Mesendoderm (in vitro differentiated cells): Measurements from ENCODE around the gene XXYLT1.
A peak's percentile ranks its signal among the peaks of the same experiment; 100 is the strongest.

Experiments
- DNase-seq: peaks from one replicate; pipeline ENCODE4 v3.0.0; 2013
- H2AK5ac ChIP-seq: 2 replicates; pipeline ENCODE4 v1.6.1; 2013; ENCODE audit warnings: low read length, inconsistent platforms
- H2BK120ac ChIP-seq: 2 replicates; pipeline ENCODE4 v1.6.1; 2013; ENCODE audit warnings: low read depth, mild to moderate bottlenecking, low read length, moderate library complexity, mixed read lengths
- H2BK15ac ChIP-seq: replicated peaks from 2 replicates; pipeline ENCODE4 v1.6.1; 2013; ENCODE audit warnings: low read depth, mild to moderate bottlenecking, moderate library complexity
- H2BK5ac ChIP-seq: 2 replicates; pipeline ENCODE4 v1.6.1; 2013; ENCODE audit warnings: low read length, inconsistent platforms
- H3K18ac ChIP-seq: 2 replicates; pipeline ENCODE4 v1.6.1; 2013; ENCODE audit warnings: mild to moderate bottlenecking, low read length, mixed read lengths
- H3K23ac ChIP-seq: one replicate; pipeline ENCODE4 v1.6.1; 2013; ENCODE audit warnings: low read length
- H3K27ac ChIP-seq: 2 replicates; pipeline ENCODE4 v1.5.1; 2013; ENCODE audit warnings: low read depth, mild to moderate bottlenecking, inconsistent platforms, low read length, moderate library complexity
- H3K27me3 ChIP-seq: 2 replicates; pipeline ENCODE4 v1.6.1; 2013; ENCODE audit warnings: low read length, control low read depth, mild to moderate bottlenecking, inconsistent platforms; ENCODE audit not compliant: insufficient read depth, poor library complexity
- H3K36me3 ChIP-seq: 2 replicates; pipeline ENCODE4 v1.6.1; 2013; ENCODE audit warnings: low read length, inconsistent platforms; ENCODE audit not compliant: control insufficient read depth, insufficient read depth
- H3K4ac ChIP-seq: one replicate; pipeline ENCODE4 v1.6.1; 2013; ENCODE audit warnings: low read depth, mild to moderate bottlenecking, low read length, moderate library complexity
- H3K4me1 ChIP-seq: 2 replicates; pipeline ENCODE4 v1.6.1; 2013; ENCODE audit warnings: low read depth, low read length, inconsistent platforms; ENCODE audit not compliant: control insufficient read depth
- H3K4me2 ChIP-seq: 2 replicates; pipeline ENCODE4 v1.6.1; 2013; ENCODE audit warnings: low read length
- H3K4me3 ChIP-seq: 2 replicates; pipeline ENCODE4 v1.5.1; 2013; ENCODE audit warnings: mild to moderate bottlenecking, low read length
- H3K56ac ChIP-seq: one replicate; pipeline ENCODE4 v1.6.1; 2013; ENCODE audit warnings: low read length
- H3K79me1 ChIP-seq: 2 replicates; pipeline ENCODE4 v1.6.1; 2013; ENCODE audit warnings: low read length, inconsistent platforms
- H3K79me2 ChIP-seq: 2 replicates; pipeline ENCODE4 v1.6.1; 2013; ENCODE audit warnings: mild to moderate bottlenecking, low read length; ENCODE audit not compliant: control insufficient read depth, insufficient read depth
- H3K9ac ChIP-seq: 2 replicates; pipeline ENCODE4 v1.6.1; 2013; ENCODE audit warnings: low read length, inconsistent platforms
- H4K5ac ChIP-seq: one replicate; pipeline ENCODE4 v1.6.1; 2013; ENCODE audit warnings: low read length
- H4K8ac ChIP-seq: one replicate; pipeline ENCODE4 v1.6.1; 2013; ENCODE audit warnings: low read depth, mild to moderate bottlenecking, control low read depth, low read length, moderate library complexity
- WGBS: extraction: QIAGEN DNeasy Blood & Tissue Kit; methylation state at CpG from one replicate; pipeline ENCODE4 v1.1.7; 2013; ENCODE audit warnings: low lambda C conversion rate, missing lambda C conversion rate; ENCODE audit not compliant: insufficient coverage; ENCODE audit errors: extremely low coverage; 5-methylcytosine and 5-hydroxymethylcytosine counted together

Gene XXYLT1

GRCh38 chr3:195159814-195160165 is 111.2 kb downstream of the XXYLT1 start:
- no peak overlapping the region for H4K8ac ChIP-seq
- no peak for DNase-seq
- WGBS: no CpG with 5 or more reads among the region's 6 CpGs
- no peak overlapping the region for H4K5ac ChIP-seq
- H3K23ac ChIP-seq: no peak overlapping the region
- H3K18ac ChIP-seq: no peak overlapping the region
- H2BK120ac ChIP-seq: no peak overlapping the region
- H3K27me3 ChIP-seq: no peaks in the 10 kb centered on the region
- H3K9ac ChIP-seq: no peak overlapping the region
- no peak overlapping the region for H3K4me2 ChIP-seq
- no peak overlapping the region for H2BK15ac ChIP-seq
- H3K79me1 ChIP-seq: peaks cover 12% of the 10 kb centered on the region
- no peak overlapping the region for H3K56ac ChIP-seq
- H2BK5ac ChIP-seq: no peak overlapping the region
- H3K4me3 ChIP-seq: no peak overlapping the region
- H3K27ac ChIP-seq: peak overlapping the region; percentile 33
- no peaks in the 10 kb centered on the region for H3K36me3 ChIP-seq
- peaks cover 7% of the 10 kb centered on the region for H3K4me1 ChIP-seq
- no peak overlapping the region for H2AK5ac ChIP-seq
- H3K4ac ChIP-seq: no peak overlapping the region
- H3K79me2 ChIP-seq: peaks cover 2% of the 10 kb centered on the region

- Histone ChIP-seq H2BK15ac (no peak overlapping the region), H3K27ac (peak overlapping the region; percentile 33), H3K9ac (no peak overlapping the region), H3K79me1 (peaks cover 12% of the 10 kb centered on the region), H3K79me2 (peaks cover 2% of the 10 kb centered on the region), H3K4me3 (no peak overlapping the region), H3K18ac (no peak overlapping the region), H4K8ac (no peak overlapping the region), H2BK5ac (no peak overlapping the region), H3K27me3 (no peaks in the 10 kb centered on the region), H3K56ac (no peak overlapping the region), H3K36me3 (no peaks in the 10 kb centered on the region), H3K23ac (no peak overlapping the region), H3K4ac (no peak overlapping the region), H3K4me1 (peaks cover 12% of the 10 kb centered on the region), H2BK120ac (no peak overlapping the region), H2AK5ac (no peak overlapping the region), H3K4me2 (no peak overlapping the region), H4K5ac (no peak overlapping the region)
- WGBS: no CpG with 5 or more reads among the region's 10 CpGs
- DNase-seq: no peak
These were observed 111.7 kb downstream of the XXYLT1 start for GRCh38 chr3:195159117-195159813.

GRCh38 chr3:195156286-195156890 is 114.6 kb downstream of the XXYLT1 start:
- H2BK120ac ChIP-seq: no peak overlapping the region
- DNase-seq: no peak
- no peak overlapping the region for H3K9ac ChIP-seq
- H3K4ac ChIP-seq: no peak overlapping the region
- H3K27me3 ChIP-seq: no peaks in the 10 kb centered on the region
- H3K4me1 ChIP-seq: peaks cover 18% of the 10 kb centered on the region
- no peak overlapping the region for H3K56ac ChIP-seq
- no peak overlapping the region for H3K27ac ChIP-seq
- no peak overlapping the region for H2BK15ac ChIP-seq
- H3K79me2 ChIP-seq: peaks cover 2% of the 10 kb centered on the region
- H3K79me1 ChIP-seq: peaks cover 10% of the 10 kb centered on the region
- H3K4me3 ChIP-seq: no peak overlapping the region
- no peak overlapping the region for H4K5ac ChIP-seq
- no peak overlapping the region for H2BK5ac ChIP-seq
- no peak overlapping the region for H2AK5ac ChIP-seq
- H3K18ac ChIP-seq: no peak overlapping the region
- WGBS: no CpG with 5 or more reads among the region's 20 CpGs
- no peak overlapping the region for H3K4me2 ChIP-seq
- no peak overlapping the region for H4K8ac ChIP-seq
- H3K23ac ChIP-seq: no peak overlapping the region
- no peaks in the 10 kb centered on the region for H3K36me3 ChIP-seq

GRCh38 chr3:195155570-195156241 is 115.3 kb downstream of the XXYLT1 start:
- H4K5ac ChIP-seq: no peak overlapping the region
- H4K8ac ChIP-seq: no peak overlapping the region
- H2BK5ac ChIP-seq: no peak overlapping the region
- peaks cover 2% of the 10 kb centered on the region for H3K79me2 ChIP-seq
- no peak overlapping the region for H2AK5ac ChIP-seq
- no peak overlapping the region for H2BK120ac ChIP-seq
- no peaks in the 10 kb centered on the region for H3K27me3 ChIP-seq
- no peak overlapping the region for H2BK15ac ChIP-seq
- H3K4ac ChIP-seq: no peak overlapping the region
- WGBS: no CpG with 5 or more reads among the region's 17 CpGs
- no peak overlapping the region for H3K4me2 ChIP-seq
- no peak for DNase-seq
- H3K36me3 ChIP-seq: no peaks in the 10 kb centered on the region
- H3K4me1 ChIP-seq: peaks cover 19% of the 10 kb centered on the region
- no peak overlapping the region for H3K4me3 ChIP-seq
- peak overlapping the region; percentile 51 for H3K18ac ChIP-seq
- H3K27ac ChIP-seq: no peak overlapping the region
- H3K9ac ChIP-seq: no peak overlapping the region
- no peak overlapping the region for H3K23ac ChIP-seq
- H3K56ac ChIP-seq: peak overlapping the region; percentile 80
- H3K79me1 ChIP-seq: peaks cover 10% of the 10 kb centered on the region

- Histone ChIP-seq H3K4me1 (peaks cover 23% of the 10 kb centered on the region), H3K56ac (peak overlapping the region; percentile 80), H3K79me1 (peaks cover 11% of the 10 kb centered on the region), H3K9ac (peak overlapping the region; percentile 50), H3K4ac (no peak overlapping the region), H3K27ac (peak overlapping the region; percentile 43), H4K8ac (no peak overlapping the region), H3K4me2 (no peak overlapping the region), H4K5ac (no peak overlapping the region), H3K27me3 (no peaks in the 10 kb centered on the region), H3K79me2 (peaks cover 2% of the 10 kb centered on the region), H3K23ac (peak overlapping the region; percentile 19), H3K4me3 (no peak overlapping the region), H2AK5ac (no peak overlapping the region), H2BK5ac (peak overlapping the region; percentile 59), H2BK120ac (peak overlapping the region; percentile 31), H3K18ac (peak overlapping the region; percentile 51), H2BK15ac (no peak overlapping the region), H3K36me3 (no peaks in the 10 kb centered on the region)
- no CpG with 5 or more reads among the region's 16 CpGs for WGBS
- peak; percentile 66 for DNase-seq
These were observed 116.0 kb downstream of the XXYLT1 start for GRCh38 chr3:195154793-195155535.
